ENCODE results near the gene LRRC8E. TPM values are rescaled to one million over a fixed set of nuclear protein-coding genes. Genes with fewer than 3 reads are reported as not detected.

LRRC8E gene
- under 1 TPM in 7 of 10 donors, not detected in 3; 0.11 to 0.61 (median 0.27) TPM for polyA plus RNA-seq (ENCODE audit: insufficient read length in 10 of 10)
- long read RNA-seq, donor 1: 0 reads
- long read RNA-seq, donor 2: 0 reads
- long read RNA-seq, donor 3: 0 reads
- long read RNA-seq, donor 4: 0 reads
- long read RNA-seq, donor 5: 0 reads
- long read RNA-seq, donor 6: 0 reads
- long read RNA-seq, donor 7: 0 reads
- long read RNA-seq, donor 8: 0 reads
- long read RNA-seq, donor 9: 0 reads

GRCh38 chr19:7888145-7888825 lies at the start of gene LRRC8E:
Gene LRRC8E (plus strand): TSS chr19:7888510. CDS start chr19:7895604, 7,094 bp downstream.
- peak in 2 of 3 donors; percentile 23 to 30 for DNase-seq

DNA sequence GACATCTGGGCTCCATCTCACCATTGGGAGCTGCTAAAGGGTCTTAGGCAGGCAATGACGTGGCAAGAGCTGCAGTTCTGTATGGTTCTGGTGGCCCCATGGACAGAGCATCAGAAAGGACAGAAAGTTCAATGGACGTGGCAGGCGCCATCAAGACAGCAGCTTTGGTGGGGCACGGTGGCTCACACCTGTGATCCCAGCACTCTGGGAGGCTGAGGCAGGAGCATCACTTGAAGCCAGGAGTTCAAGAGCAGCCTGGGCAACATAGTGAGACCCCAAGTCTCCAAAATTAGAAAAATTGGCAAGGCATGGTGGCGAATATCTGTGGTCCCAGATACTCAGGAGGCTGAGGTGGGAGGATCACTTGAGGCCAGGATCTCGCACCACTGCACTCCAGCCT lies 48.8 kb upstream of the LRRC8E start:
- no peak for DNase-seq

DNA sequence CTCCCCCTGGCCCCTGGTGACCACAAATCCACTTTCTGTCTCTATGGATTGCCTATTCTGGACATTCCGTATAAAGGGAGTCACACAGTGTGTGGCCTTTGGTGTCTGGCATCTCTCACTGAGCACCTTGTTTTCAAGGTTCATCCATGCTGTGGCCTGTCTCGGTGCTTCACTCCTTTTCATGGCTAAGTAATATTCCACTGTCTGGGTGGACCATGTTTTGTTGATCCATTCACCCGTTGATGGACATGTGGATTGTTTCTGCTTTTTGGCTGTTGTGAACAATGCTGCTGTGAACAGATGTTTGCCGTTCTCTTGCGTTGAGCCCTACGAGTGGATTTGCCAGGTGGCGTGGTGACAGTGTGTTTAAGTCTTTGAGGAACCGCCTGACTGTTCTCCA lies 47.7 kb upstream of the LRRC8E start:
- DNase-seq: no peak

GRCh38 chr19:7841751-7842660 lies 46.3 kb upstream of the LRRC8E start:
- no peak for DNase-seq

- DNase-seq: no peak
These were observed 45.5 kb upstream of the LRRC8E start for GRCh38 chr19:7842661-7843294.

GRCh38 chr19:7843521-7843920 lies 44.8 kb upstream of the LRRC8E start:
- no peak for DNase-seq

DNA sequence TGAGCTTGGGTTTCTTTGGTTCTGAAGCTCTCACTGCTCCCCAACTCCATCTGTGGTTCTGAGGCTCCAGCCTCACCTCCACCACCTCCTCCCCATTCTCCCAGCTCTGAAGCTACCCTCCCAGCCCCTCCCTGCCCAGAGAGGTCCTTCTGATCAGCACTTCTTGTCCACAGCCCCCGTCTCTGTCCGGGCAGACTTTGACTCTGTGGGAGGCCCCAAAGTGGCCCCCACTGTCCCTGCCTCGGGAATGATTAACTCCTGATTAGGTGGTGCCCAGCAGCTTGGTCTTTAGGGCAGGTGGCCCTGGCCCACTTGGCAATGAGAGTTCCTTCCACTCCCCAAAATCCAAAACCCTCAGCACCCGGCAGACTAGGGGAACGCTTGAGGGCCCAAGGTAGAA lies 43.9 kb upstream of the LRRC8E start:
- DNase-seq: no peak

GRCh38 chr19:7844951-7845350 lies 43.4 kb upstream of the LRRC8E start:
- no peak for DNase-seq

GRCh38 chr19:7845390-7846154 lies 42.7 kb upstream of the LRRC8E start:
- DNase-seq: no peak

GRCh38 chr19:7846155-7846646 lies 42.1 kb upstream of the LRRC8E start:
- peak in 1 of 3 donors; percentile 0 for DNase-seq

DNA sequence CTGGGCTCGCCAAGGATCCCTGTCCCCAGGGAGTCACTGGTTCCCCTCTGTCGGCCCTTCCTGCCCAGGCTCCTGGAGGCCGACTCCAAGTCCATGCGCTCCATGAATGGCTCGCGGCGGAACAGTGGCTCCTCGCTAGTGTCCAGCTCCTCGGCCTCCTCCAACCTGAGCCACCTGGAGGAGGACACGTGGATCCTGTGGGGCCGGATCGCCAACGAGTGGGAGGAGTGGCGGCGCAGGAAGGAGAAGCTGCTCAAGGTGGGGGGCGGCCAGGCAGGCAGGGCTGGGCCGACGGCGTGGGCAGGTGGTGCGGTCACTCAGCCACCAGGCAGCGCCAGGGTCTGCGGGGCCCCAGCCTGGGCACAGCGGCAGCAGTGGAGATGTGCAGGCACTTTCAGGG lies 40.6 kb upstream of the LRRC8E start:
- no peak for DNase-seq

DNA sequence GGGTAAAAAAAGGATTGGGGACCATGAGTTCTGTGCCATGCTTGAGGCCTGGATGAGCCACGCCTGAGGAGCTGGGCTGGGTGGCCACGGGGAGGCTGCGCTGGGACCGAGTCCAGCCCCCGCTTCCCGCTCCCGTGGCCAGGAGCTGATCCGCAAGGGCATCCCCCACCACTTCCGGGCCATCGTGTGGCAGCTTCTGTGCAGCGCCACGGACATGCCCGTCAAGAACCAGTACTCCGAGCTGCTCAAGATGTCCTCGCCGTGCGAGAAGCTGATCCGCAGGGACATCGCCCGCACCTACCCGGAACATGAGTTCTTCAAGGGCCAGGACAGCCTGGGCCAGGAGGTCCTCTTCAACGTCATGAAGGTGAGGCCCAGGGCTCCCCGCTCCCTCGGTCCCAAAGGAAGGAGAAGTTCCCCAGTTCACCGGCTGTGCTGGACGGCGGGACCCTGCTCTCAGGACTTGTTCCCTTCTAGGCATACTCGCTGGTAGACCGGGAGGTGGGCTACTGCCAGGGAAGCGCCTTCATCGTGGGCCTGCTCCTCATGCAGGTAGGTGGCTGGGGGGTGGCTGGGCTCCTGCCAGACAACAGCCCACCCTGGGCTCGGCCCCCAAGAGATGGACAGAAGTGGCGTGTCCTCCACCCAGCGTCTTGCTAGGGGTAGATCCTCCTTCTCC lies 39.4 kb upstream of the LRRC8E start:
- no peak for DNase-seq

GRCh38 chr19:7849631-7849999 lies 38.7 kb upstream of the LRRC8E start:
- no peak for DNase-seq

DNA sequence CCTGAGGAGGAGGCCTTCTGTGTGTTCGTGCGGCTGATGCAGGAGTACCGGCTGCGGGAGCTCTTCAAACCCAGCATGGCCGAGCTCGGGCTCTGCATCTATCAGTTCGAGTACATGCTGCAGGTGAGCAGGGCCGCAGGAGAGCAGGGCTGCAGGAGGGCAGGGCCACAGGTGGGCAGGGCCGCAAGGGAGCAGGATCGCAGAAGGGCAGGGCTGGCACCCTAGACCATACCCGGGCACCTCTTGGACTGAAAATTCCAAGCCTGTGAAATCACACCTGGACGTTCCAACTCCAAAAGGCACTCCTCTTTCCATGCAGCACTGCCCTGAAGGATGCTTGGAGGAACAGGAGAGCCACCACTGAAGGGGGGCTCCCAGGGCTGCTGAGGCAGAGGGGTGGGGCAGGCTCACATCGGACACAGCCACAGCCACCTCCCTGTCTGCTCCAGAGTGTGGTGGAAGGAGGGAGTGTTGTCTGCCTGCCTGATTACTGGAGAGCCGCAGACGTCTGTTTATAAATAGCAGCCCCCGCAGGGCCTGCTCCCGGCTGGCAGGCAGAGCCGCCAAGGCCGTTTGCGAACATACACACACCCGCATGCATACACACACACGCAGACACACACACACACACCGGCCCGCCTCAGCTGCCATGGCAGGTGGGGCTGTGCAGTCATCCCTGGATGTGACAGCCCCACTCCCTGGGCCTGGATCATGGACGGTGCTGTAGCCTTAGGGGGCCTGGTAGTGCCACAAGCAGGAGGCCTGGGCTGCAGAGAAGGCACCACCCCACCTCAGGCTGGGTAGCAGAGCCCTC lies 38.1 kb upstream of the LRRC8E start:
- DNase-seq: no peak

DNA sequence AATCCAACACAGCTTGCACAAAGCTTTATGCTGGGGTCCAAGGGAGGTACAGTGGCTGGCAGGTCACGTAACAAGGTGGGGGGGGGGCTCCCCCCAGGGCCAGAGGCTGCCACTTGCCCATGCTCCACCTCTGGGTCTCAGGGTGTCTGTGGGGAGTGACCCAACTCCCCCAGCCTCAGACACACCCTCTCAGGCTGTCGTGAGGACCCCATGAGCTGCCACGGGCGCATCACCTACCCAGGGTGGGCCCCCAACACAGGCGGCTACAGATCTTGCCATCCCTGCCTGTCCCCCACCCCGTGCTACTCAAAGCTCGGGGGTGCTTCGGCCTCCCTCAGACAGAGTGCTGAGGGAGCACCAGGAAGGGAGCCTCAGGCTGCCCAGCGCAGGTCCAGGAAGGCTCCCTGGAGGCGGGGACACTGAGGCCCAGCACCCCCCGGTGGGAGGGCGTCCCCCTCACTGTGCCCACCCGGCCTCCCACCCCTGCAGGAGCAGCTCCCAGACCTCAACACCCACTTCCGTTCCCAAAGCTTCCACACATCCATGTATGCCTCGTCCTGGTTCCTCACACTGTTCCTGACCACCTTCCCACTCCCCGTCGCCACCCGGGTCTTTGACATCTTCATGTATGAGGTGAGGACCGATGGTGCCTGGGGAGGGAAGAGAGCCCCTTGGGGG lies 37.2 kb upstream of the LRRC8E start:
- no peak for DNase-seq

DNA sequence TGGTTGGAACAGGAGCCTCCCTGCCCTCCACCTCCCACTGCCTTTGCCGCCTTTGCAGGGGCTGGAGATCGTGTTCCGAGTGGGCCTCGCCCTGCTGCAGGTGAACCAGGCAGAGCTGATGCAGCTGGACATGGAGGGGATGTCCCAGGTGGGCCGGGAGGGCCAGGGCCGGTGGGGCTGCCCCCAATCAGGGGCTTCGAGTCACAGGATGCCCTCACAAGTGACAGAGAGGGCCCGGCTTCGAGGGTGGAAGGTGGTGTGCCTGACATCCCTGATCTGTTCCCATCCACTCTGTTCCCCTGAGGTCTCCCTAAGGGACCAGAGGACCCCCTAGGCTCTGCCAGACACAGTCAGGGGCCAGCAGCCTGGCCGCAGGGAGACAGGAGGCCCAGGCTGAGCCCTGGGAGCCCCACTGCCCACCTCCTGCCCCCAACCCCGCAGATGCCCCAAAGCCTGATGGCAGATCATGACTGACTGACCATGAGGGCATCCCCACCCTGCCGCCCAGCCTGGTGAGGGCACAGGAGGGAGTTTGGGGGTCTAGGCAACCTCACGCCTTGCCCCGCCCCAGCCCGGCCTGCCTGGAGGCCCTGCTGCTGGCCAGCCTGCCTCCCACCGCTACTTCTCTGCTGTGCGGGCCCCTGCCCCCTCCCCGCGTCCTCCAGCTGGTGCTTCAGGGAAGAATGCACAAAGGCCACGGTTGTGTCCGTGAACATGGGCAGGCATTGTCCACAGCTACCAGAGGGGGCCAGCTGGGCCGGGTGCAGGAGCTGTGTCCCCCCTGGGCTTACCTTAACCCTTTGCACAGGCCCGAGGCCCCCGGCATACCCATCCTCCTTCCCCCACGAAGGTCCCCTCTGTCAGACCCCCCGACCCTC lies 36.4 kb upstream of the LRRC8E start:
- DNase-seq: no peak

DNA sequence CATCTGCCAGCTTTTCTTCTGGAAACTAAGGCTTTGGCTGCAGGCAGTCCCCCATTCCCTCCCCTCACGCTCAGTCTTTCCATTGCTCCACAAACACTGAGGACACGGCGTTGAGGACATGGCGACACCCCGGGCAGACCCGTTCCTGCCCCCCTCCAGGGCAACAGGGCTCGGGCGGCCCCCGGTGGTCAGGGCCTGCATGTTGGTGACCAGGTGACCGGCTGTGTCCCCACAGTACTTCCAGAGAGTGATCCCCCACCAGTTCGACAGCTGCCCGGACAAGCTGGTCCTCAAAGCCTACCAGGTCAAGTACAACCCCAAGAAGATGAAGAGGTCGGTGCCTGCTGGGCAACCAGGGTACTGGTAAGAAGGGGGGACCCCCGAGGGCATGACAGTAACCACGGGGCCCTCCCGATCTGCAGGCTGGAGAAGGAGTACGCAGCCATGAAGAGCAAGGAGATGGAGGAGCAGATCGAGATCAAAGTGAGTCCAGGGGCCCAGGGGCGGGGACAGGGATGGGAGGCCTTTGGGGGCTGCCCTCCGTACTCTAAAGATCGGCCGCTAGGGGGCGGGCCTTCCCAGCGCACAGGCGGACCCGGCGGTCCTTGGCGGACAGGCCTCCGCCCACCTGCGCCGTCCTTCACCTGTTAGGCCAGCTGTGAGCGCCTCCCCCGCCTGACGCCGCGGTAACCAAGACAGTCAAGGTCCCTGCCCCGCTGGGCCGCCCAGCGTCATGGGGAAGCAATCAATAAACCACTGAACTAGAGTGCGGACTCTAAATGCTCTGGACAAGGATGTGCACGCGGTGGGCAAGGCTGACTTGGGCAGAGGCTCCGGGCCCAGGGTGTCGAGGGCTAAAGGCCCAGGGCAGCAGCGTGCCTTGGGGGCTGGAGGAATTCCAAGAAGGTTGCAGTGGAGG lies 35.2 kb upstream of the LRRC8E start:
- peak in 2 of 3 donors; percentile 67 to 79 for DNase-seq
